GM12801 (cell line): ENCODE measurements around the gene RMP24.

Experiments used
- CTCF ChIP-seq: IDR thresholded peaks from one replicate; pipeline ENCODE4 v1.5.1; 2011; ENCODE audit warnings: control low read depth; ENCODE audit not compliant: insufficient read length; ENCODE audit errors: extremely low read depth

RMP24 gene

GRCh38 chr18:36012891-36013290 lies 40.4 kb downstream of the RMP24 start:
- no peak for TF ChIP-seq CTCF

GRCh38 chr18:36015629-36016028 lies 43.1 kb downstream of the RMP24 start:
- no peak for TF ChIP-seq CTCF

- TF ChIP-seq CTCF: no peak
Measured at GRCh38 chr18:36017232-36017631, 44.8 kb downstream of the RMP24 start.

- TF ChIP-seq CTCF: no peak
Measured at GRCh38 chr18:36020174-36020711, 47.8 kb downstream of the RMP24 start.

GRCh38 chr18:36023336-36023735 lies 50.9 kb downstream of the RMP24 start:
- no peak for TF ChIP-seq CTCF

- TF ChIP-seq CTCF: no peak
Measured at GRCh38 chr18:36025025-36025424, 52.5 kb downstream of the RMP24 start.

GRCh38 chr18:36028859-36029258 lies 56.4 kb downstream of the RMP24 start:
- TF ChIP-seq CTCF: no peak
